ENCODE results near the gene MRPL27. TPM values are rescaled to one million over a fixed set of nuclear protein-coding genes. Genes with fewer than 3 reads are reported as not detected.
"Not testable (repeated sequence)": the region's sequence is repeated elsewhere in the genome, so short reads cannot be mapped to it uniquely, and the experiment has no call there.

The MRPL27 gene
- total RNA-seq, 2 donors from 2014 or later: 70.9 to 76.7 TPM

- 85 to 92% methylated on average over 3 to 5 of the region's 5 CpGs for WGBS, 2 experiments (ENCODE audit: insufficient coverage in 1 of 2, insufficient read length in 1 of 2)
- no peak overlapping the region for H3K9ac ChIP-seq (ENCODE audit: extremely low read depth, low read length, poor library complexity, severe bottlenecking)
- no peaks in the 10 kb centered on the region for H3K36me3 Mint-ChIP-seq (ENCODE audit: low read depth)
- H3K9me3 ChIP-seq (ENCODE audit: control insufficient read depth, low read length): no peaks in the 10 kb centered on the region
- H3K27me3 Mint-ChIP-seq (ENCODE audit: insufficient read depth): peaks cover under 1% of the 10 kb centered on the region
- H3K4me3 Mint-ChIP-seq: no peak overlapping the region
- H3K36me3 ChIP-seq (ENCODE audit: control insufficient read depth, insufficient read depth, low read length): no peaks in the 10 kb centered on the region
- peak; percentile 36 for DNase-seq
- TF ChIP-seq CTCF (conservative IDR thresholded peaks at IDR 0.05): no peak
- H3K4me1 ChIP-seq (ENCODE audit: control insufficient read depth, insufficient read depth, low read length): no peaks in the 10 kb centered on the region
- no peaks in the 10 kb centered on the region for H3K27me3 ChIP-seq (ENCODE audit: control insufficient read depth, insufficient read depth, low read length, poor library complexity, severe bottlenecking)
- H3K27ac Mint-ChIP-seq: no peak overlapping the region
- H3K4me3 ChIP-seq (ENCODE audit: low read length): no peak overlapping the region
- peaks cover 24% of the 10 kb centered on the region for H3K4me1 Mint-ChIP-seq
- H3K27ac ChIP-seq (ENCODE audit: low read depth, low read length): no peak overlapping the region
- no peaks in the 10 kb centered on the region for H3K9me3 Mint-ChIP-seq
Measured at GRCh38 chr17:50406578-50406977, 33.6 kb upstream of the MRPL27 start.

GRCh38 chr17:50405351-50405750, 32.4 kb upstream of the MRPL27 start:
- H3K4me1 Mint-ChIP-seq: peaks cover 24% of the 10 kb centered on the region
- H3K9me3 ChIP-seq (ENCODE audit: control insufficient read depth, low read length); H3K9ac ChIP-seq (ENCODE audit: extremely low read depth, low read length, poor library complexity, severe bottlenecking); H3K36me3 Mint-ChIP-seq (ENCODE audit: low read depth); H3K4me1 ChIP-seq (ENCODE audit: control insufficient read depth, insufficient read depth, low read length); H3K4me3 ChIP-seq (ENCODE audit: low read length); H3K36me3 ChIP-seq (ENCODE audit: control insufficient read depth, insufficient read depth, low read length); H3K27me3 Mint-ChIP-seq (ENCODE audit: insufficient read depth); H3K9me3 Mint-ChIP-seq; H3K27me3 ChIP-seq (ENCODE audit: control insufficient read depth, insufficient read depth, low read length, poor library complexity, severe bottlenecking); H3K27ac ChIP-seq (ENCODE audit: low read depth, low read length); H3K4me3 Mint-ChIP-seq; H3K27ac Mint-ChIP-seq: not testable (repeated sequence)
- 79 to 80% methylated on average over 3 to 4 of the region's 4 CpGs for WGBS, 2 experiments (ENCODE audit: insufficient coverage in 1 of 2, insufficient read length in 1 of 2)
- peak; percentile 42 for DNase-seq

- not testable (repeated sequence) for H3K27ac Mint-ChIP-seq; DNase-seq; H3K27me3 ChIP-seq (ENCODE audit: control insufficient read depth, insufficient read depth, low read length, poor library complexity, severe bottlenecking); H3K4me1 ChIP-seq (ENCODE audit: control insufficient read depth, insufficient read depth, low read length); H3K4me3 Mint-ChIP-seq; H3K27me3 Mint-ChIP-seq (ENCODE audit: insufficient read depth); H3K9ac ChIP-seq (ENCODE audit: extremely low read depth, low read length, poor library complexity, severe bottlenecking); H3K4me3 ChIP-seq (ENCODE audit: low read length); H3K36me3 Mint-ChIP-seq (ENCODE audit: low read depth); H3K27ac ChIP-seq (ENCODE audit: low read depth, low read length); H3K36me3 ChIP-seq (ENCODE audit: control insufficient read depth, insufficient read depth, low read length); H3K9me3 ChIP-seq (ENCODE audit: control insufficient read depth, low read length)
- Mint-ChIP-seq H3K4me1 (peaks cover 23% of the 10 kb centered on the region), H3K9me3 (peaks cover 12% of the 10 kb centered on the region)
- WGBS, 2 experiments (ENCODE audit: insufficient coverage in 1 of 2, insufficient read length in 1 of 2): 90 to 94% methylated on average over 4 to 8 of the region's 8 CpGs
Measured at GRCh38 chr17:50399591-50399990, 26.6 kb upstream of the MRPL27 start.

- H3K36me3 ChIP-seq (ENCODE audit: control insufficient read depth, insufficient read depth, low read length): peaks cover 18% of the 10 kb centered on the region
- H3K27ac Mint-ChIP-seq; H3K9ac ChIP-seq (ENCODE audit: extremely low read depth, low read length, poor library complexity, severe bottlenecking); H3K4me3 ChIP-seq (ENCODE audit: low read length); H3K27me3 Mint-ChIP-seq (ENCODE audit: insufficient read depth); DNase-seq; H3K27ac ChIP-seq (ENCODE audit: low read depth, low read length); H3K9me3 ChIP-seq (ENCODE audit: control insufficient read depth, low read length); H3K4me1 ChIP-seq (ENCODE audit: control insufficient read depth, insufficient read depth, low read length); H3K4me3 Mint-ChIP-seq; H3K27me3 ChIP-seq (ENCODE audit: control insufficient read depth, insufficient read depth, low read length, poor library complexity, severe bottlenecking): not testable (repeated sequence)
- Mint-ChIP-seq H3K4me1 (peaks cover 19% of the 10 kb centered on the region), H3K36me3 (ENCODE audit: low read depth) (peaks cover 19% of the 10 kb centered on the region), H3K9me3 (peaks cover 12% of the 10 kb centered on the region)
- WGBS, 2 experiments (ENCODE audit: insufficient coverage in 1 of 2, insufficient read length in 1 of 2): 83 to 92% methylated on average over 2 of the region's 3 CpGs
Measured at GRCh38 chr17:50398672-50399071, 25.7 kb upstream of the MRPL27 start.

Data from endodermal cell (in vitro differentiated cells).